Femur (tissue), 1 donor: ENCODE measurements around the gene TSPAN31.
A peak's percentile ranks its signal among the peaks of the same experiment; 100 is the strongest.

Source experiments
- DNase-seq: peaks from one replicate; pipeline ENCODE4 v3.0.0-alpha.2; 2017

The TSPAN31 gene

DNA sequence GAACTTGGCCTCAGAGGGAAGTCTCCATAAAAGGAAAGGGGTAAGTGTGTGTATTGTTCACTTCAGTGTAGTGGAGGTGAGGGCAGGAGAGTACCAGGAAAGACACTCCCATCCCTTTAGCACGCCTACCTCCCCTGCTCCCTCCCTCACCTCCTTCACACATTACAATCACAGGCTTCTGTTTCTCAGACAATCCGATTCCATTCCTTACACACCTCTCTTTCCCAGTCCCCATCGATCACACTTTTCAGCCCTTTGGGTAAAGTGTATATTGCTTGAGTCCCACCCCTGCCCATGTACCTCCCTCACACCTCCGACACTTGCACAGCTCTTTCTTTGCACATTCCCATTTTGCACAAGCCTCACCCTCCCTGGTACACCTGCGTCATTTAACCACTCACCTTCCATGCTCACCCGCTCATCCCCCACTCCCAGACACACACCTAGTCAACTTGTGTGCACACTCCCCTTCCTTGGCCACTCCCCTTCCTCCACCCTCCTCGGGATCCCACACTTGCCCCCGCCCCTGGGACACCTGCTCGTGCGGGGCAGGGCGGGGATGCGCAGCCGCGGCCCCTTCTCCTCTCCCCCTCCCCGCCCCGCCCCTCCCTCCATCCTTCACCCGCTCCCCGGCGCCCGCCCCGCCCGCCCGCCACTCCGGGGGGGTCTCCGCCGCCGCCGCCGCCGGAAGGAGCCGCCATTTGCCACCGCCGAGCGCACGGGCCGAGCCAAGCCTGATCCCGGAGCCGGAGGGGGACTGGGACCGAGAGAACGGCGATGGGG, 9.8 kb downstream of the TSPAN31 start, which contains the start of gene MARCHF9:
MARCHF9 (plus strand) TSS at position 693 of the 783 bp plus-strand sequence. CDS start 426 bp downstream, outside the sequence.
- DNase-seq, result peak; percentile 66

DNA sequence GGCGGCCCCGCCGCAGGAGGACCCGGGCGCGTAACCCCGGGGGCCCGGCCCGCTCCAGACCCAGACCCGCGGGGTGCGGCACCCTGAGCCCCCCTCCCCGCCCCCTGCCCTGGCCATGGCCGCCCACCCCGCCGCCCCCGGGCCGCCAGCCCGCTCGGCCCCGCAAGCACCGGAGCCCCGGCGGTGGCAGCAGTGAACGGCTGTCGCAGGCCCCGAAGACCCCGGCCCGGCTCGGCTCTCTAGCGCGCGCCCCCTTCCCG, 10.3 kb downstream of the TSPAN31 start:
- DNase-seq, result no peak

DNA sequence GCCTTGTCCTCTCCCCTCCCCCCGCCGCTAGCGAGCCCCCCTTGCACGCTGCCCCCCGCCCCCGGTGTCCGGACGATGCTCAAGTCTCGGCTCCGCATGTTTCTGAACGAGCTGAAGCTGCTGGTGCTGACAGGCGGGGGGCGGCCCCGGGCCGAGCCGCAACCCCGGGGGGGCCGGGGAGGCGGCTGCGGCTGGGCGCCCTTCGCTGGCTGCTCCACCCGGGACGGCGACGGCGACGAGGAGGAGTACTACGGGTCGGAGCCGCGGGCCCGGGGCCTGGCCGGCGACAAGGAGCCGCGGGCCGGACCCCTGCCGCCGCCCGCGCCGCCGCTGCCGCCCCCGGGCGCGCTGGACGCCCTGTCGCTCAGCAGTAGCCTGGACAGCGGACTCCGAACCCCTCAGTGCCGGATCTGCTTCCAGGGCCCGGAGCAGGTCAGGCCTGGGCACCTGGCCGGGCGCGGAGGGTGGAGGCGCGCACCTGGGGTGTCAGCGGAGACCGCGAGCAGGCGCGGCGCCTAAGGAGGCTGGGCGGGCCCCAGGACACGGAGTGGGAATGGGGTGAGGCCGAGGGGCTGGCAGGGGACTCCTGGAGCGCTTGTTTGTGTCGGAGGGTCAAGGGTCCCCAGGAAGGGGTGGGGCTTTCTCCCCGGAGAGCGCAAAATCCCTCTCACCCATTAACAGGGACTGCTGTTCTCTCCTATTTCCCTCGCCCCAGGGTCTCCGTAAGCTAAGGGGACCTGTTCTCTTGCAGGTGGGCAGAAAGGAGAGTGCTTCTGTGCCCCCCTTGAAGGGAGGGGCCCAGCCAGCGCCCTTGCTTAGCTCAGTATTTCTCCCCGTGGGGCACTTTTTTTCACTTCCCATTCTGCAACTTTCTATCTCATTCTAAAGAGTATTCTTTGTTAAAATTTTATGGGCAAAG, 10.9 kb downstream of the TSPAN31 start:
- DNase-seq, result no peak

DNA sequence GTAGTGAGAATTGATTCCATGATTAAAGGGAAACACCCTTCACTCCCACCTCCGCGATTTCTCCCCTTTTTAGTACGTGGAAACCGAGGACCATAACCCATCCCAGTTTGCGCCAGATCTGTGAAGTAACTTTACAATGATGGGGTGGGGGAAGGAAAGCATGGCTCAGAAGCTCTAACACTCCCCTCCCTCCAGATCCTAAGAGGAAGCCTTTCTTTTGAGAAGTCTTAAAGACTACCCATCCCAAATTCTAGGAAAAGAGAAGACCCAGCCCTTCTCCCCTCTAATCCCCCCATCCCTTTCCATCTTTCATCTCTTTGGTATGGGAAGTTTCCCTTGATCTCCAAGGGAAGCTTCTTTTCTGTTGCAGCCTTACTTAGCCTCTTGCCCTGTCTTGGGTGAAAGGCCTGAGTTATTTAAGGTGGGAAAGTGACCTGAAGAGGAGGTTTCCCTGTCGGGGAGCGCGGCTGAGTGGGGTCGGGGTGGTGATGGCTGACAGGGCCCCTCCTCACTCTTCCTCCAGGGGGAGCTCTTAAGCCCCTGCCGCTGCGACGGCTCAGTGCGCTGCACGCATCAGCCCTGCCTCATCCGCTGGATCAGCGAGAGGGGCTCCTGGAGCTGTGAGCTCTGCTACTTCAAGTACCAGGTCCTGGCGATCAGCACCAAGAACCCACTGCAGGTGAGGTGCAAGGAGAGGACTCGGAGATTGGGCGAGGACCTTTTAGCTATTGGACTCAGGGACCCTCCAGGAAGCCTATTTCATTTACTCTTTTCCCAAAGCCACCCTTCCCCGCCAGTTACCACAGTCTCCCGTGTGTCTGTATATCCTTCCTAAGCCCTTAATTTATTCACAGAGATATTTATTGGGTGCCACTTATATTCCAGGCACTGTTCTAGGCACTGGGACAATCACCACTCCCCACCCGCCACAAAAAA, 11.8 kb downstream of the TSPAN31 start:
- no peak for DNase-seq

DNA sequence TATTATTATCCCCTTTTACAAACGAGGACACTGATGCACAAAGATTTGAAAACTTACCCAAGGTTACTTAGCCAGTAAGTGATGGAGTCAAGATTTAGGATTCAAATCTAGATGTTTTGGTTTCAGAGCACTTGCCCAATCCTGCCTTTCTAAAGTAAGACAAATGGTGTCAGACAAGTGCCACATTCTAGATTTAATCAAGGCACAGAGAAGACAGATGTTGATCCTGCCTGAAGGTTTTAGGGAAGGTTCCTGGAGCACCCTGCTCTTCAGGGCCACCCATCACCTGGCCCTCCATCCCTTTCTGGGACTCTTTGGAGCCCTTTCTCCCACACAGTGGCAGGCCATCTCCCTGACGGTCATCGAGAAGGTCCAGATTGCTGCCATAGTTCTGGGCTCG, 12.9 kb downstream of the TSPAN31 start:
- DNase-seq, result no peak

DNA sequence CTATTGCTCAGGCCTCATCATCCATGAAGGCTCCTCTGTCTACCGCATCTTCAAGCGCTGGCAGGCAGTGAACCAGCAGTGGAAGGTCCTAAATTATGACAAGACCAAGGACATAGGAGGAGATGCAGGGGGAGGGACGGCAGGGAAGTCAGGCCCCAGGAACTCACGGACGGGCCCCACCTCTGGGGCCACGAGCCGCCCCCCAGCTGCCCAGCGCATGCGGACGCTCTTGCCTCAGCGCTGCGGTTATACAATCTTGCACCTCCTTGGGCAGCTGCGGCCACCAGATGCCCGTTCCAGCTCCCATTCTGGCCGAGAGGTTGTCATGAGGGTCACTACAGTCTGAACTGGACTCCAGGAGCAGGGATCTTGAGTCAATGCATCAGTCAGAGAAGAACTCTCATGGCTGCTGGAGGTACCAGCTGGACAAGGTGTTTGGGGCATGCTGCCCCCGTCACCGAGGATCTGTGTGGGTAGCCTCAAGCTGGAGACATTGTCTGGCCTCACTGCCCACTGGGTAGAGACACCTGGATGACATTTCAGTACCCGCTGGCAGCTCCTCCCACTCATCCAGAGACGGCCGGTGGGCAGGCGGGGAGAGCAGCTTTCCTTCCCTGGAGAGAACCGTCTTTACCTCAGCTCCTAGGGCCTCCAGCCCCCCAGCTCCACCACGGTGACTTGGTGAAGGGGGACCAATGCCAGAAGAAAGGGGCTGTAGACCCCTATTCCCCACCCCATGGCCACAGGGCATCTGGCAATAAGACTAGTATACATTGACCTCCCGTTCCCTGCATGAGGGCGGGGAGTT, 13.9 kb downstream of the TSPAN31 start:
- no peak for DNase-seq

DNA sequence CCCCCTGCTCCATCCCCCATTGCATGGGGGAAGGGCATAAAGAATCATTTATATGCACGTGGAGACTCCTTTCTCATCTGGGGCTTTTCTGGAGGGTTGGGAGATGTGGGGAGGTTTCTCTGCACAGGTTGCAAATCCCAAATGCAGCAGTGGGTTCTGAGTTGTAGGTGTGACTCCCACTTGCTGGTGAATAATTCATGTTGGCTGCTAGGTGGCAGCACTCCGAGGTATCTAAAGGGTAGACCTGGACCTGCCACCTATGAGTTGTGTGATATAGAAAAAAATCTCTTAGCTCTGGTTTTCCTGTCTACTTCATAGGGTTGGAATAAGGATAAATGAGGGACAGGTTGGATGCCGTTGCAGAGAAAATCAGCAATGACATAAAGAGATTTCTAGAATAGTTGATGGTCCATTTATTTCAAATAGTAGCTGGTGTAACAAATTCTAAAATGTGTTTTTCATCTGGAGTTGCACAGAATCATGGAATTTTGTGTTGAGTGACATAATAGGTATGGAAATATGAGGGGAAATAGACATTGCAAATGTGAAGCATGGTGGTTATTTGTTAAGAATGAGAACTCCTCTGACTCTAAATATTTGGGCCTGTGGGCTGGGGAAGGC, 14.6 kb downstream of the TSPAN31 start:
- DNase-seq, result no peak

DNA sequence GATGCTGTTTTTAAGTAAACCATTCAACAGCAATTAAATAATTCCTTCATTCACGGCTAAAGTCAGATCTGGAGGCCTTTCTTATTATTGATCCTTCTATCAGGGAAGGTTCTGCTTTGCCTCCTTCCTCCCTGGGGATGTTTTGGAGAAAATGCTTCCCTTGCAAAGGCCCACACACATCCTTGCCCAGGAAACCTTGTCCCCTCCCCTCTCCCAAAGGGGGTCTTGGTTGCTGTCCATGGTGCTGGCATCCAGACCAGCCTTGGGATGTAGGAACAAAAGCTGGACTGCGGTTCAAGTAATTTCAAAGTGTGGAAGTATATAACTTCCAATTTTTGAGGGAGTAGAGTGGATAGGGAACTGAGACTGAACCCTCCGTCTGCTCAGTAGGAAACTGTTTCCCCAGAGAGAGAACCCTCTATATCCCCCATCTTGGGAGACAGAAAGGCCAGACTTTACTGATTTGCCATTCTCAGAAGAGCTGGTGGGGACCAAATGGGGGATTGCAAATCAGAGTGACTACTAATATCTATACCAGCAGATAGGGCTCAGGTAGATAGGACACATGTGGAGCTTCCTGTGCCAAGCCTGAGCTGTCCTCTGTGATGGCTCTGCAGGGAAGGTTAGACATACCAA, 15.6 kb downstream of the TSPAN31 start:
- DNase-seq, result no peak

DNA sequence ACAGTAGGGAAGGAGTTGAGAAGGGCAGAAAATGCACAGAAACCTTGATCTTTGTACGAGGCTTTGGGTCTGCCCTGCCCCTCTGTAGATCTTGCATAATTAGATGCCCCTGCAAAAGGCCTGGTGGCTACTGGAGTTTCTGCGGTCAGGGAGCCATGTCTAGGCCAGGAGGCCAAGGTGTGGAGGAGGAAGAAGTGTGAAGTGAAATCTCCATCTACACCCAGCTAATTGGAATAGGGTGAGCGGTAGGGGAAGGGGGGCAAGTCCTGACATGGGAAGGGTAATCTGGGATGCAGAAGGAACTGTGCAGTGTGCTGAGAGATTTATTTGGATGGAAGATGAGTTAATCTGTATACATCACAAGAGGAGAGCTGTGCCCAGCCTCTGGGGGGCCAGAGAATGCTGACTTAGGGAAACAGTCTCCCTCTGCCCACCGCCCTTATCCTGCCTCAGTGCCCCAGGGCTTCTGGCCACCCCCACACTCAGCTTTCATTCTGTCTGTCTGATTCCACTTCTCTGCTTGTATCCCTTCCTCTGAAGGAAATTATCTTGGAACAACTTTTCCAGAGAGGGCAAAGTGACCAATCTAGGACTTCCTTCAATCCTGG, 16.7 kb downstream of the TSPAN31 start:
- no peak for DNase-seq

DNA sequence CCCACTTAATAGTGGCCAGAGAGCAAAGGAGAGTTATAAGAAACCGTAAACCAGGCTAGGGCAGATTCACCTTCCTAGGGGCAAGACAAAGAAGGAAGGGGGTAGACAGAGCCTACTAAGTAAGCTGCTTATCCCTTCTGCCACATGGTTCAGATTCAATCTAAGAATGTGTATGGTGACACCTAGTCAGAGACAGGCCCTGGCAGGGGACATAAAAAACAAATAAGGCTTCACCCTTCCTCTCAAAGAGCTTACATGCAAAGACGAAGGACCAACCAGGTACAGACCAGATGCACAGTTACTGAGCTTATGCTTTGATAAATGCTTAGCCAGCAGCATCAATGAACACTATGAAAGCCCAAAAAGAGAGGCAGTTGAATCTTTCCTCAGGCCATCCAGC, 17.6 kb downstream of the TSPAN31 start:
- DNase-seq, result no peak

DNA sequence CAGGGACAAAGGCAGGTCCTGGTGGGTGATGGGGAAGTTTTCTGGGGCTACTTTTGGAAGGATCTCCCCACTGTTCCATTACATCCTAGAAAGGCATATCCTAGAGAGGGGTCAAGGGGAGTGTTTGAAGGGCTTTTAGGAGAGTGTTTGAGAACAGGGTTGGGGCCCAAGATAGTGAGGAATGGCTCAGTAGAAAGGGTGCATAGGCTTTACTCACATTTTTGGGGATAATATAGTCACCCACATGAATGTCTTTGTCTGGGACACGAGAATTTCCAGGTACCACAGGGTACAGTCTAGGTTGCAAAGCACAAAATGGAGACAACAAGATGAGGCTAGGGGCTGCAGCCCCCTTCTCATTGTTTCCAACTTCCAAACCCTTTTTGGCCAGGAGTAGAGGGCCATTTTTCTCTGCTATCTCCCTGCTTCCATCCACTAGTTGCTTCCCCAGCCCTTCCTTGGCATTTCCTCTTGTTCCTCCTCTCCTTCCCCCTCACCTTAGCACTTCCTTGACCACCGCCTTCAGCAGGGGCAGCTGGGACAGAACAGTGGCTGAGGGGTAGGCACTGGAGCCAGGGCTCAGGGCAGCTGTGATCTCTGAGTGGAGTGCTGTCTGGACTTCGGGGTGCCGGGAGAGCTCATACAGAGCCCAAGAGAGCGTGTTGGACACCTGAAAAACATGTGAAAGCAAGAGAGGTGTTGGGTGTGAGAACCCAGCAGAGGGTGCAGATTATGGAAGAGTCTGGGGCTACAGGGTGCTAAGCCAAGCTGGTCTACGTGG, 19.2 kb downstream of the TSPAN31 start:
- DNase-seq, result no peak

DNA sequence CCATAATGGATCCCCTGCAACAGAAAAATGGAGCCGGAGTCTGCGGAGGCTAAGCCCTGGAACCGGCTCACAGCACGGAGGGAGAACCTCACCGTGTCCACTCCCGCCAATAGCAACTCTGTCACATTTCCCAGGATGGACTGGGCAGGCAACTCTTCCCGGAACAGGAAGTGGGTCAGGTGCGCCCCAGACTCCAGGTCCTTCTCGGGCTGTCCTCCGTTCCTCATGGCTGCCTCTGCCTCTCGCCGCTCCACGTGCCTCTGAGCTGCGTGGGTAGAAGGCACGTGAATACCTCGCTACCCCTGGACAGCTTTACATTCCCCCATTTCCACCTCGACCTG, 19.8 kb downstream of the TSPAN31 start:
- no peak for DNase-seq

DNA sequence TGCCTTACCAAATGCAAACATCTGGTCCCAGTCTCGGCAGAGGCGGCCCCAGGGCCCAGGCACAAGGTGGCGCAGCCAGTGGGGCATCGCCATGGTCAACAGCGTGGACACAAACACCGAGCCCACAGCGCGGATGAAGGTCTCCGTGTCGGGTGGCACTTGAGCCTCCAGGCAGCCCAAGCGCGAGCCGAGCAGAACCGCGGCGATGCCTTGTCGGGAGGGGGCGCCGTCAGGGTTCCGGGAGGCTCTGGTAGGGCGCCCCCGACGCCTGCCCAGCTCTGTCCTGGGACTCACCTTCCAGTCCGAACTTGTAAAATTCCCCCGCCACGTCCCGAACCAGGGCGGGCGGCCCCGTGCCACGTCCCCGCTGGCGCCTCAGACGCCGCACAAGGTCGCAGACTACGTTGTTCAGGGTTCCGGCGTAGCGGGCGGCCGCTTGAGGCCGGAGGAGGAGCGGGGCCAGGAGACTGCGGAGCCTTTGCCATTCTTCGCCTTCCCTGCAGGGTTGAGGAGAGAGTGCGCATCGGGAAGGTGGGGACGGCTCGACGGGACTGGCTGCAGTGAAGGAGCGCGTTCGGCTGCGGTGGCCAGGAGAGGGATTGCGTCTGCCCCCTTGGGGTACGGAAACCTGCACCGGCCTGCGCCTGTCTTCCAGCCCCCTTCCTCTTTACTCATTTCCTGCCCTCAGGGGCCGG, 20.3 kb downstream of the TSPAN31 start:
- DNase-seq, result no peak

DNA sequence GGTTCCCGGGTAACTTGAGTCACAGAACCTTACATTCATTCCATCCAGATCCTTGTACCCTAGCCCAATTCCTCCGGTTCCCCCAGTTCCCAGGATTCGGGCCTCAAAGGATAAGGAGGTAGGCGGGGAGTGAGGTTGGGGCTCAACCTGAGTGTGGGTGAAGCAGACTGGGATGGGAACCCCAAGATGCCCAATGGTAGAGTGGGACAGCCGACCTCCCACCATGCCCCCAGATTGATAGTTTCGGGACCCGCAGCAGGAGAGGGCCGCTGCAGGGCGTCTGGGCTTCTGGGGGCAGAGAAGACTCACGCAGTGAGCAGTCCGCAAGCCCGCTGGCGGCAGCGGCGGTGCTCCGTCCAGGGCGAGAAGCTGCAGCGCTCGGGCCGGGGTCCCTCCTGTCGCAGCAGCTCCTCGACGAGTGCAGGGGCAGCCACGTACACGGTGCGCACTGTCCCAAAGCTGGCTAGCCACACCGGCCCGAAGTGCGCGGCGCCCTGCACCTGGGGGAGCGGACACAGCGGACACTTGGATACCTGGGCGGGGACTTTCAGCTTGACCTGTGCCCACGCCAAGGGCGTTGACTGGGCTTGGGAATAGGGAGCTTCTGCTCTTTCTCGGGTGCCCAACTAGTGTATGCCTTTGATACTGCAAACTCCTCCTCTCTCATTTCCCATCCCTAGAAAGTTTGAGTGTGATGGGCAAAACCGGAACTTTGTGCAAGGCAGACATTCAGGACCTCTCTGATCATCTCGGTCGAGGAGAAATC, 21.0 kb downstream of the TSPAN31 start:
- no peak for DNase-seq

DNA sequence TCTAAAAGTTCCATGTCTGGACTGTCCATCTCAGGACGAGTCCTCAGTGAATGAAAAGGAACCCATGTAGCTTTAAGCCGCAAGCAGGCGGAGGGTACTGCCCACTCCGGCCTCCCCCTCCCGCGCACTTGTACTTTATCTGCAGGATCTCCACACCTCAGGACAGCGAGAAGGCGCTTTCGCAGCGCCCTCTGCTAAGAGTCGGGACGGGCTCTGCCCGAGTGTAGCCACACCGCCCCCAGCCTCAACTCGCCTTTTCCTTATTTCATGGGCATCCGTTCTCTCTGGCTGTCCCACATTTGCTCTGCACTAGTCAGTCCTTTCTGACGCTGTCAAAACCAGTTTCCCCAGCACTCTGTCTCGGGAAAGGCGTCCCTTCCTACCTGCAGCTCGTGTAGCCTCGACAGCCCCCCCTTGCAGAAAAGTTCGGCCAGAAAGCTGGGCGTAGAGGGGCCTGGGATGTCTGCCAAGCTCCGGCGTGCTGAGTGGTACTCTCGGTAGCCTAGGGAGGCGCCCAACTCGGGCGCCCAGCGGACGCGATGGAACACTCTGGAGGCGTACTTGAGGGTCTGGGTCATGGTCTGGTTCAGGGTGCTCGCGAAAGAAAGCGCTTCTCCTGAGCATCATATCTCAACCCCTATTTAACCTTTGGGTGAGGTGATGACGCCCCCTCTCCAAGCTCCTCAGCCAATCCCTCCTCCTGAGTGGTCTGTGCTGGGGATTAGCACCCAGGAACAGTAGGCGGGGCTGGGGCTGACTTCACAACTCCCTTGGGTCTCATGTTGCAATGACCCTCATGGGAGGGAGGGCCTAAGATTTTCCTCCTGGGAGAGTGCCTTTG, 21.8 kb downstream of the TSPAN31 start, which contains the start of gene CYP27B1:
CYP27B1 (minus strand) TSS at position 615 of the 841 bp plus-strand sequence; CDS start at position 578, 37 bp downstream.
- DNase-seq, result no peak

DNA sequence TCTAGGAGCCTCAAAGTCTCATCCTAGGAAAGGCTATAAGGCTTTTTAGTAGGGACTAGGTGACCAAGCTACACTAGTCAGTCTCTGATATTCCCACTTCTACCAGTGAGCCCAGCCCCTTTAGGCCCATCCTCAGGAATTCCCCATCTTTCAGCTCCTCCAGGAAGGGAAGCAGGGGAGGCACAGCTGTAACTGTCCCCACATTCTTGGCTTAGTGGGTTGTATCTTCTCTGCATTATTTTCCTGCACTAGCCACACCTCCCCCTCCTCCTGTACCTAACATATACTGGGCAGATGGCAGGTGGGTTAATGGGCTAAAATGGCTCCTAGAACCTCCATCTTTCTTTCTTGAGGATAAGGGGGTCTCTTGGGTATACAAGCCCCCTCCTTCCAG, 22.5 kb downstream of the TSPAN31 start:
- no peak for DNase-seq

DNA sequence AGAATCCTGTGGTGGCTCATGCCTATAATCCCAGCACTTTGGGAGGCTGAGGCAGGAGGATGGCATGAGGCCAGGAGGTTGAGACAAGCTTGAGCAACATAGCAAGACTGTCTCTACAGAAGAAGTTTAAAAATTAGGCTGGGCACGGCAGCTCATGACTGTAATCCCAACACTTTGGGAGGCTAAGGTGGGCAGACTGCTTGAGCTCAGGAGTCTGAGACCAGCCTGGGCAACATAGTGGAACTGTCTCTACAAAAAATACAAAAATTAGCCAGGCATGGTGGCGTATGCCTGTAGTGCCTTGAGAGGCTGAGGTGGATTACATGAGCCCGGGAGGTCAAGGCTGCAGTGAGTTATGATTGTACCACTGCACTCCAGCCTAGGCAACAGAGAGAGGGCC, 23.0 kb downstream of the TSPAN31 start:
- no peak for DNase-seq

DNA sequence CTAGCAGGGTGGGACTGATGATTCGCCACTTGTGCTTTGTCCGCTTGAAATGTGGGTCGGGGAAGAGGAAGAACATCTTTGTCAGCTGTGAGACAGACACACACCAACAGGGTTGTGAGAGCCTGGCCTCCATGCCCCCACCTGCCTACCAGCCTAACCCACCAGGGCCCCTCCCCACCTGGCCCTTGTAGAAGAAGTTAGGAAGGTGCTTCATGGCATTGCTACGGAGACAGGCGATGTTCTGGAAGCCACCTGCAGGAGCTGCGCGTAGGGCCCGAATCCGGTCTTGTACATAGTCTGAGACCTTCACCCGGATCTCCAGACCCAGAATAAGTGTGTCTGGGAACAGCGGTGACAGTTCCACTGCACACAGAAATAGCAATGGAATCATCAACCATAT, 24.8 kb downstream of the TSPAN31 start:
- DNase-seq, result no peak
